HepG2 (cell line): Measurements from ENCODE around the gene MARCHF6.

ENCODE experiments used
- ATF4 ChIP-seq, 2 experiments: fragments of 450-650 bp in 1 of 2; sonication (generic) in 1 of 2; formaldehyde crosslinking; IDR thresholded peaks; 2 replicates each; pipeline versions ENCODE4 v1.5.0 to v1.8.0; 2020 to 2022; ENCODE audit warnings: mild to moderate bottlenecking in 1 of 2, missing genetic modification reagents in 1 of 2
- BRD4 ChIP-seq: sonication (generic); formaldehyde crosslinking; IDR thresholded peaks from 2 replicates; pipeline ENCODE4 v1.4.0; 2020; ENCODE audit warnings: missing genetic modification reagents
- FOXA3 ChIP-seq: IDR thresholded peaks from 2 replicates; pipeline ENCODE4 v1.6.1; 2016; ENCODE audit warnings: missing genetic modification reagents, missing compliant biosample characterization
- MAZ ChIP-seq, 2 experiments: sonication (generic) in 1 of 2; formaldehyde crosslinking in 1 of 2; IDR thresholded peaks; 2 replicates each; pipeline versions ENCODE4 v1.5.0 to v1.6.1; 2012 to 2020; ENCODE audit warnings: low read depth in 2 of 2, mild to moderate bottlenecking in 2 of 2, borderline replicate concordance in 1 of 2, improper control_type of control experiment in 1 of 2, low read length in 1 of 2, missing genetic modification reagents in 1 of 2, moderate library complexity in 1 of 2
- USF2 ChIP-seq, 2 experiments: sonication (generic) in 1 of 2; formaldehyde crosslinking in 1 of 2; IDR thresholded peaks; 2 replicates each; pipeline versions ENCODE4 v1.5.1 to v1.6.1; 2011 to 2020; ENCODE audit warnings: borderline replicate concordance in 1 of 2, low read depth in 1 of 2, low read length in 1 of 2, mild to moderate bottlenecking in 1 of 2, missing genetic modification reagents in 1 of 2, moderate library complexity in 1 of 2
- ZNF34 ChIP-seq: sonication (generic); formaldehyde crosslinking; IDR thresholded peaks from 2 replicates; pipeline ENCODE4 v1.4.0; 2020; ENCODE audit warnings: mild to moderate bottlenecking, missing genetic modification reagents, borderline replicate concordance

GRCh38 chr5:10337107-10337506 lies 16.4 kb upstream of the MARCHF6 start:
- TF ChIP-seq ZNF34 (no peak), MAZ (IDR thresholded peaks at IDR 0.05; ENCODE audit: borderline replicate concordance, low read depth, low read length) (no peak), MAZ (CRISPR knock-in tag; IDR thresholded peaks at IDR 0.05; ENCODE audit: low read depth) (no peak), ATF4 (CRISPR knock-in tag; IDR thresholded peaks at IDR 0.05) (no peak), FOXA3 (CRISPR knock-in tag) (no peak), USF2 (IDR thresholded peaks at IDR 0.05; ENCODE audit: low read depth, low read length) (no peak), USF2 (CRISPR knock-in tag; IDR thresholded peaks at IDR 0.05; ENCODE audit: borderline replicate concordance) (no peak), BRD4 (no peak)
